Stimulated activated CD4-positive, alpha-beta T cell treated with anti-CD3 and anti-CD28 coated beads, Interleukin-2, amount 100 ng/mL, for 24 hours (primary cell): ENCODE measurements around the gene IFNE.

Experiments used
- DNase-seq, 2 donors: peaks; one replicate each; pipeline ENCODE4 v3.0.0-alpha.2; 2020

Gene IFNE

GRCh38 chr9:21482213-21482612, at the start of gene IFNE:
IFNE (minus strand) TSS chr9:21482313; CDS start chr9:21481694, 619 bp downstream.
- DNase-seq: no peak

GRCh38 chr9:21528123-21528808, 46.2 kb upstream of the IFNE start:
- DNase-seq: no peak

GRCh38 chr9:21527579-21527978, 45.5 kb upstream of the IFNE start:
- no peak for DNase-seq

- no peak for DNase-seq
Observed at GRCh38 chr9:21525174-21525573, 43.1 kb upstream of the IFNE start.

- DNase-seq: no peak
Observed at GRCh38 chr9:21524099-21524830, 42.2 kb upstream of the IFNE start.

- DNase-seq: no peak
Observed at GRCh38 chr9:21523021-21524014, 41.2 kb upstream of the IFNE start.

- DNase-seq: no peak
Observed at GRCh38 chr9:21522348-21522747, 40.2 kb upstream of the IFNE start.

- DNase-seq: no peak
Observed at GRCh38 chr9:21521448-21521847, 39.3 kb upstream of the IFNE start.

- no peak for DNase-seq
Observed at GRCh38 chr9:21520501-21521228, 38.6 kb upstream of the IFNE start.

GRCh38 chr9:21519855-21520434, 37.8 kb upstream of the IFNE start:
- DNase-seq: no peak

GRCh38 chr9:21516796-21517195, 34.7 kb upstream of the IFNE start:
- no peak for DNase-seq

- no peak for DNase-seq
Observed at GRCh38 chr9:21513431-21513830, 31.3 kb upstream of the IFNE start.

GRCh38 chr9:21510806-21511205, 28.7 kb upstream of the IFNE start:
- DNase-seq: no peak

GRCh38 chr9:21507483-21507790, 25.3 kb upstream of the IFNE start:
- no peak for DNase-seq

- DNase-seq: no peak
Observed at GRCh38 chr9:21506626-21507482, 24.7 kb upstream of the IFNE start.

GRCh38 chr9:21505425-21506179, 23.5 kb upstream of the IFNE start:
- DNase-seq: no peak

- no peak for DNase-seq
Observed at GRCh38 chr9:21504894-21505293, 22.8 kb upstream of the IFNE start.

GRCh38 chr9:21504113-21504512, 22.0 kb upstream of the IFNE start:
- no peak for DNase-seq

GRCh38 chr9:21502586-21502985, 20.5 kb upstream of the IFNE start:
- no peak for DNase-seq

GRCh38 chr9:21499912-21500311, 17.8 kb upstream of the IFNE start:
- DNase-seq: no peak

GRCh38 chr9:21491756-21492155, 9.6 kb upstream of the IFNE start:
- DNase-seq: no peak
